ENCODE results near the gene RASSF4.

Gene RASSF4

GRCh38 chr10:44947371-44948152, 12.0 kb upstream of the RASSF4 start:
- Mint-ChIP-seq H3K4me3 (no peak overlapping the region), H3K27ac (no peak overlapping the region), H3K4me1 (no peaks in the 10 kb centered on the region), H3K9me3 (peaks cover 12% of the 10 kb centered on the region), H3K27me3 (peaks cover 20% of the 10 kb centered on the region), H3K36me3 (peaks cover 1% of the 10 kb centered on the region)
- CTCF ChIA-PET: interaction anchor here (0.6 to 2.2 kb wide), 2 partner anchors 15 to 46 kb away, joined by 4 to 5 read pairs; no protein-coding TSS in a partner anchor
- DNase-seq: no peak

GRCh38 chr10:44948642-44949041, 11.0 kb upstream of the RASSF4 start:
- Mint-ChIP-seq H3K9me3 (peaks cover 12% of the 10 kb centered on the region), H3K4me1 (no peaks in the 10 kb centered on the region), H3K4me3 (no peak overlapping the region), H3K27ac (no peak overlapping the region), H3K27me3 (peaks cover 20% of the 10 kb centered on the region), H3K36me3 (peaks cover 2% of the 10 kb centered on the region)
- DNase-seq: no peak
- CTCF ChIA-PET: interaction anchor here (0.8 to 2.2 kb wide), 2 partner anchors 16 to 20 kb away, joined by 3 to 5 read pairs; no protein-coding TSS in a partner anchor

- DNase-seq: no peak
- Mint-ChIP-seq H3K4me3 (no peak overlapping the region), H3K27me3 (peaks cover 19% of the 10 kb centered on the region), H3K36me3 (peaks cover 2% of the 10 kb centered on the region), H3K9me3 (peaks cover 9% of the 10 kb centered on the region), H3K4me1 (no peaks in the 10 kb centered on the region), H3K27ac (no peak overlapping the region)
- CTCF ChIA-PET: interaction anchor here (0.8 to 1.6 kb wide), 2 partner anchors 16 to 19 kb away, joined by 3 to 7 read pairs; no protein-coding TSS in a partner anchor
Measured at GRCh38 chr10:44949127-44949802, 10.3 kb upstream of the RASSF4 start.

GRCh38 chr10:44949915-44950314, 9.7 kb upstream of the RASSF4 start:
- CTCF ChIA-PET: interaction anchor here (1.0 to 1.6 kb wide), 2 partner anchors 17 to 18 kb away, joined by 5 to 7 read pairs; no protein-coding TSS in a partner anchor
- peaks cover 3% of the 10 kb centered on the region for H3K4me1 Mint-ChIP-seq
- H3K4me3 Mint-ChIP-seq: no peak overlapping the region

GRCh38 chr10:44950326-44951225, 9.0 kb upstream of the RASSF4 start:
- Mint-ChIP-seq H3K27ac (peak overlapping the region; percentile 21), H3K27me3 (peaks cover 16% of the 10 kb centered on the region), H3K4me1 (peaks cover 3% of the 10 kb centered on the region), H3K36me3 (peaks cover 2% of the 10 kb centered on the region), H3K9me3 (no peaks in the 10 kb centered on the region), H3K4me3 (no peak overlapping the region)
- CTCF ChIA-PET: interaction anchor here (1.0 to 1.6 kb wide), 2 partner anchors 17 to 18 kb away, joined by 5 to 7 read pairs; no protein-coding TSS in a partner anchor
- no peak for DNase-seq

More at GRCh38 chr10:44949915-44950314, 9.7 kb upstream of the RASSF4 start:
- Mint-ChIP-seq H3K36me3 (peaks cover 1% of the 10 kb centered on the region), H3K27ac (no peak overlapping the region), H3K9me3 (peaks cover 4% of the 10 kb centered on the region), H3K27me3 (peaks cover 16% of the 10 kb centered on the region)
- no peak for DNase-seq

- no peak for DNase-seq
- H3K4me3 Mint-ChIP-seq: no peak overlapping the region
- no peaks in the 10 kb centered on the region for H3K9me3 Mint-ChIP-seq
- peaks cover 10% of the 10 kb centered on the region for H3K36me3 Mint-ChIP-seq
- H3K27me3 Mint-ChIP-seq: peaks cover 7% of the 10 kb centered on the region
- peaks cover 3% of the 10 kb centered on the region for H3K4me1 Mint-ChIP-seq
- no peak overlapping the region for H3K27ac Mint-ChIP-seq
- CTCF ChIA-PET: interaction anchor here (1.0 kb wide), 1 partner anchor 19 kb away, joined by 4 read pairs; no protein-coding TSS in a partner anchor
Measured at GRCh38 chr10:44951576-44952226, 7.9 kb upstream of the RASSF4 start.

GRCh38 chr10:44952779-44953231, 6.8 kb upstream of the RASSF4 start:
- Mint-ChIP-seq H3K27me3 (peaks cover 3% of the 10 kb centered on the region), H3K27ac (no peak overlapping the region), H3K4me3 (no peak overlapping the region), H3K36me3 (peaks cover 13% of the 10 kb centered on the region), H3K9me3 (no peaks in the 10 kb centered on the region), H3K4me1 (peaks cover 5% of the 10 kb centered on the region)
- CTCF ChIA-PET: interaction anchor here (0.6 to 1.0 kb wide), 3 partner anchors 13 to 858 kb away, joined by 3 to 4 read pairs (median 4); no protein-coding TSS in a partner anchor
- no peak for DNase-seq

GRCh38 chr10:44954042-44954441, 5.6 kb upstream of the RASSF4 start:
- Mint-ChIP-seq H3K9me3 (no peaks in the 10 kb centered on the region), H3K36me3 (peaks cover 13% of the 10 kb centered on the region), H3K27ac (no peak overlapping the region), H3K27me3 (no peaks in the 10 kb centered on the region), H3K4me3 (no peak overlapping the region), H3K4me1 (peaks cover 15% of the 10 kb centered on the region)
- no peak for DNase-seq
- CTCF ChIA-PET: no interaction called here

GRCh38 chr10:44954962-44955361, 4.6 kb upstream of the RASSF4 start:
- H3K4me1 Mint-ChIP-seq: peaks cover 16% of the 10 kb centered on the region
- H3K27me3 Mint-ChIP-seq: no peaks in the 10 kb centered on the region
- CTCF ChIA-PET: no interaction called here
- H3K9me3 Mint-ChIP-seq: no peaks in the 10 kb centered on the region
- peaks cover 13% of the 10 kb centered on the region for H3K36me3 Mint-ChIP-seq
- no peak overlapping the region for H3K4me3 Mint-ChIP-seq
- no peak overlapping the region for H3K27ac Mint-ChIP-seq
- DNase-seq: no peak

- no peak overlapping the region for H3K4me3 Mint-ChIP-seq
- H3K27me3 Mint-ChIP-seq: peaks cover 3% of the 10 kb centered on the region
- H3K9me3 Mint-ChIP-seq: no peaks in the 10 kb centered on the region
- DNase-seq: no peak
- H3K4me1 Mint-ChIP-seq: peaks cover 16% of the 10 kb centered on the region
- peaks cover 13% of the 10 kb centered on the region for H3K36me3 Mint-ChIP-seq
- H3K27ac Mint-ChIP-seq: no peak overlapping the region
- CTCF ChIA-PET: no interaction called here
Measured at GRCh38 chr10:44955413-44956070, 4.1 kb upstream of the RASSF4 start.

- Mint-ChIP-seq H3K4me3 (no peak overlapping the region), H3K4me1 (peaks cover 16% of the 10 kb centered on the region), H3K36me3 (peaks cover 13% of the 10 kb centered on the region), H3K9me3 (no peaks in the 10 kb centered on the region), H3K27ac (no peak overlapping the region), H3K27me3 (peaks cover 10% of the 10 kb centered on the region)
- no peak for DNase-seq
- CTCF ChIA-PET: no interaction called here
Measured at GRCh38 chr10:44956226-44956625, 3.4 kb upstream of the RASSF4 start.

- CTCF ChIA-PET: interaction anchor here (0.8 kb wide), 1 partner anchor 24 kb away, joined by 3 read pairs; no protein-coding TSS in a partner anchor
- Mint-ChIP-seq H3K9me3 (no peaks in the 10 kb centered on the region), H3K4me1 (peaks cover 16% of the 10 kb centered on the region), H3K27ac (no peak overlapping the region), H3K27me3 (peaks cover 13% of the 10 kb centered on the region), H3K36me3 (peaks cover 13% of the 10 kb centered on the region), H3K4me3 (no peak overlapping the region)
- no peak for DNase-seq
Measured at GRCh38 chr10:44956717-44957706, 2.6 kb upstream of the RASSF4 start.

Data from activated naive CD4-positive, alpha-beta T cell treated with anti-CD3 and anti-CD28 coated beads, Interleukin-2, amount 10 ng/mL, durations not matched to agents 7 days and 5 days (primary cell).